Dedifferentiated amniotic fluid mesenchymal stem cell (primary cell): ENCODE measurements around the gene RBMS1.
"Not testable (repeated sequence)": the region's sequence is repeated elsewhere in the genome, so short reads cannot be mapped to it uniquely, and the experiment has no call there.

Source experiments
- DNase-seq: peaks from one replicate; pipeline ENCODE4 v3.0.0-alpha.2; 2016; ENCODE audit errors: extremely low spot score

The RBMS1 gene

GRCh38 chr2:160501370-160501769 is 7.8 kb upstream of the RBMS1 start:
- DNase-seq = no peak

- DNase-seq = no peak
These were observed 6.3 kb upstream of the RBMS1 start for GRCh38 chr2:160499865-160500264.

- DNase-seq = no peak
These were observed 4.5 kb upstream of the RBMS1 start for GRCh38 chr2:160498137-160498536.

GRCh38 chr2:160494201-160494644 is 616 bp upstream of the RBMS1 start:
- DNase-seq = no peak

GRCh38 chr2:160492401-160493226 is 993 bp downstream of the RBMS1 start:
- peak; percentile 59 for DNase-seq

GRCh38 chr2:160491911-160492371 is 1.7 kb downstream of the RBMS1 start:
- peak; percentile 62 for DNase-seq

- no peak for DNase-seq
These were observed 2.6 kb downstream of the RBMS1 start for GRCh38 chr2:160490733-160491685.

DNA sequence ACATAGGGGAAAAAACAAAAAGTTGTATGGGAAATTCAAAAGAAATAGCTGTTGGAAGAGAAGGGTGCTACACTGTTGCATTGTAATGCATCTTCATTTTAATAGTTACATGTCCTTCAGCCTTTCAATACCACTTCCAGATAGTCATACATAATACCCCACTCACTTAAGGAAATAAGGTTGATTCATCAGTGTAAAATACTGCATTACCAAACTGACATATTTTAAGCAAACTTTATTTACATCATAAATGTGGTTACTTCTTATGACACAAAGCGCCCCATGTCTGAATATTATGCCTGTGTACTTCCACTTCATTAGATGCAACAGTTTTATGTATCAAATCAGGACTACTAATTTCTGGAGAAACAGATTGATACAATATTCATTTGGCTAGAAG is 4.5 kb downstream of the RBMS1 start:
- DNase-seq = no peak

DNA sequence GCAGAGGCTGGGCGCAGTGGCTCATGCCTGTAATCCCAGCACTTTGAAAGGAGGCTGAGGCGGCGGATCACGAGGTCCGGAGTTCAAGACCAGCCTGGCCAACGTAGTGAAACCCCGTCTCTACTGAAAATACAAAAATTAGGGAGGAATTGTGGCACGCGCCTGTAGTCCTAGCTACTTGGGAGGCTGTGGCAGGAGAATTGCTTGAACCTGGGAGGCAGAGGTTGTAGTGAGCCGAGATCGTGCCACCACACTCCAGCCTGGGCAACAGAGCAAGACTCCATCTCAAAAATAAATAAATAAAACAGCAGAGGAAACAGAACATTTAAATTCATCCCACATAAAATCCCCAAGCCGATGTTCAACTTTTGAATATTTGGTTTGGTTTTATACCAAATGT is 5.3 kb downstream of the RBMS1 start:
- DNase-seq = not testable (repeated sequence)

- no peak for DNase-seq
These were observed 7.3 kb downstream of the RBMS1 start for GRCh38 chr2:160486341-160486740.

DNA sequence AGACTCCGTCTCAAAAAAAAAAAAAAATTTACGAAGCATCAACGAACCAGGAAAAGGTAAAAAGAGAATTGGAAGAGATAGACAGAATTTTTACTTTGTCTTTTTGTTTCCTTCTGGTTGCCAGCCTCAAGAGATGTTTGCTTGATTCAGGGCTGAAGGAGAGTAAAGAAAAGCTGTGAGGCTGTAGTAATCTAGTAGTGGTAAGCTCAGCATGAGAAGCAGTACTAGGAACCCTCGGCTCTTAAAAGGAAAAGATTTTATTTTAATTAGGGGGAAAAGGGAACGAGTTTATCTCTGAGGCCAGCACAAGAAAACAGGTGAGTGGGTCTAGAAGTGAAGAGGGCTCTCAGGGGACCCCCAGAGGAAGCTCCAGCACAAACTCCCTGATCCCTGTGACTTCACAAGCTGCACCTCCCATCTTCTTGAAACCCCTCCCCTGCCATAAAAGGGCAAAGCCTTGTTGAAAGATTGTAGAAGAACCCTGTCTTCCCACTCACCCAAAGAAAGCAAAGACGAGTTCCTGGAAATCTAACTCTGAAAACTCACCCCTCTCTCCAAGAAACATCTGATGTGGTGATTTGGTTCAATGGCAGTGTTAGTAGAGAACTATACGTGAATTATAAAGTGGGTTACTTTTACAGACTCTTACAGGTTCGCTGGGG is 8.6 kb downstream of the RBMS1 start:
- no peak for DNase-seq

DNA sequence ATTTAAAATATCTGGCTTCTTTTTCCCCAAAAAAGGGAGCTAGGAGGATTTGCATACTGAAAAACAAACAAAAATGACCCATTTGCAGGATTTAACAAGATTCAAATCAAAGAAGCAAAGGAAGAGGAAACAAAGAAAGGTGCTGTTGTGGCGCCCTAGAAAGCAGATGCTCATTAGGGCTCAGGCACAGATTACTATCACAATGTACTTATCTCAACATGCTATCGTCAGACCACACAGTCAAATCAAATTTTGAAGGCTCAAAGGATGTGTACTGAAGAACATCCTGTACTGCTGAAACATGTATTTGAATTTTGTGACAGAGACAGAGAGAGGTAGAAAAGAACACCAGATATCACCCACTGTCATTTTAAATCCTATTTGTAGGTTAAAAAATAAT is 10.9 kb downstream of the RBMS1 start:
- DNase-seq = no peak

DNA sequence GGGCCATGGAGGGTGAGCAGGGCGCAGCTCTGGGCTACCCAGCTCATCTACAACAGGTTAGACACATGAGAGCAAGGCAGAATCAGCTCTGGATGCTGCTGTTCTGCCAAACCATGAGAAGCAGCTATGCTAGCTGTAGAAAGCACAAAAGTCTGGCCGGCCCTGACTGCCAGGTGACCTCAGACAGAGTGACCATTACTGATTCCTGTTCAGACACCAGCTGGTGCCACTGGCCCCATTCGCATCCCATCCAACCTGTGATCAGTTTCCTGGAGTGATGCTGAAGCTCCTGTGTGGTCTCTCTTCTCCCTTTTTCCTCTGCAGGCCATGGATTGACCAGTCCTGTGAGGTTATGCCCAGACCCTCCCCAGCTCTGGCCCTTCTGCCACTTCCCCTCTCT is 14.3 kb downstream of the RBMS1 start:
- DNase-seq = no peak

- DNase-seq = no peak
These were observed 14.9 kb downstream of the RBMS1 start for GRCh38 chr2:160478660-160479059.

DNA sequence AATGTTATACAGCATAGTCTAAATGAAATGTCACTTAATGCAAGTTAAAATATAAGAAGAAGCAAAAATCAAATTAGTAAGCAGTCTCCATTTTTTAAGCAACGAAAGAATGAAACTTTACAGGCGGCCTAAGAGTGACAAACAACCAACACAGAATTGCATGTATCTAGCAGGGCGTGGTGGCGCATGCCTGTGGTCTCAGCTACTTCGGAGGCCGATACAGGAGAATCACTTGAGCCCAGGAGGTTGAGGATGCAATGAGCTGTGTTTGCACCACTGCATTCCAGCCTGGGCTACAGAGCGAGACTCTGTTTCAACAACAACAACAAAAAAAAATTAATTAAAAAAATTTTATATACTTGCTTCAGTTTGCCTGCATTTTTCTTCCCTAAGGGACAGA is 16.6 kb downstream of the RBMS1 start:
- no peak for DNase-seq

GRCh38 chr2:160474891-160475787 is 18.5 kb downstream of the RBMS1 start:
- DNase-seq = no peak

- no peak for DNase-seq
These were observed 19.3 kb downstream of the RBMS1 start for GRCh38 chr2:160474319-160474645.

DNA sequence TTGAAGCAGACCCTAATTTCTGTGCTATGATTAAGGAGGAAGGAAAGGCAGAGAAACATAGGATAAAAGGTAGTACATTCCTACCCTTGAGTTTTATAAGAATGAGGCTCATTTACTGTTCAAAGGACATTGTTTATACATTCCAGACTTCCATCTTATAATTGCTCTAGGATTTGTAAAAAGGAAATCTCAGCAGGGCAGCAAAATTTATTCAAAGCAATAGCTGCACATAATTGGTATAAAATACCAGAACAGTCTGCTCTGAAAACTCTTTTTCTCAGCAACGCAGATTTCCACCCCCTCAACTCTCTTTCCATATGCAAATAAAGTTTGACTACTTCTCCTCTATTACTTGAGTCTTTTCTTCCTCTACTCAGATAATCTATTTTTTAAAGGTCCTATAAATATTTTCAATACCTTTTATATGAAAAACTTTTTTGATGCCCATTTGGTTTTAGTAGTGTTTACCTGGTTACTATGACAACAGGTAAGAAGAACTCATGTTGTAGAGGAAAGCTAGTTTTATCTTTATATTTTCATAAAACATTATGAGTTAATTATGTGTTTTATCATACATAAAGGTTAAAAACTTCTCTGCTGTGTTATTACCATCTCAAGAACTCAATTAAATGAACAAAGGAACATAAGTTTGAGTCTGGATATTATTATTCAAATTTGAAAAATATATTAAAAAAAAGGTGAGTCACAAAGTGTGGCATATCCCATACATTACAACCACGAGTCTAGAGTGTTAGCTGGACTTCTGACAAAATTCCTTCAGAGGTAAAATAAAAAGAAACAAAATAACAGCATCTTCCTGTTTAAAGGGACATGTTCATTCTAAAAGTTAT is 19.9 kb downstream of the RBMS1 start:
- no peak for DNase-seq

- peak; percentile 43 for DNase-seq
These were observed 20.8 kb downstream of the RBMS1 start for GRCh38 chr2:160472839-160473251.

- DNase-seq = no peak
These were observed 21.7 kb downstream of the RBMS1 start for GRCh38 chr2:160471950-160472349.
